ENCODE measurements around the gene PGM1. TPM values are rescaled to one million over a fixed set of nuclear protein-coding genes. Genes with fewer than 3 reads are reported as not detected.

PGM1 gene
- total and polyA plus RNA-seq, 10 of the 15 experiments (the other 5 are each of a cell fraction or from before 2014, with no cell fraction given), result 22.5 to 72.6 (median 50.8) TPM

DNA sequence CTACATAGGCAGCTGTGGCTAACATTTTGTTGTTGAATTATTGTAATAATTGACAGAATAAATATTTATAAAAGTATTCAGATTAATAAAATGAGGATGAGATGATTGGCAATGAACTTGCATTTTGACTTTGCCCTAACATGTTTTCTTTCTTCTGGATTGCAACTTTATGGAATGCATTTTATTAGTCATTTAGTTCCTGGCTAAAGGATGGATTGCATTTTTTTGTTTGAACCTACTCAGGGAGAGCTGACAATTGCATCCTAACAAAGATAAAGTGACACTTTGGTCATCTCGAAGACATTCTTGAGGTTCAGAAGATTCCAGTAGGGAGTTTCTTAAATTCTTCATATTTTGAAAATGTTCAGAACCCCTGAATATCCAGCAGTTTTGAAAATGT, 37.5 kb downstream of the PGM1 start:
- Histone ChIP-seq H3K4me2 (ENCODE audit: control insufficient read depth, insufficient read depth) (no peak overlapping the region), H3K4me3 (no peak overlapping the region), H4K20me1 (ENCODE audit: control insufficient read depth, insufficient read depth) (no peaks in the 10 kb centered on the region), H3K27ac (ENCODE audit: control insufficient read depth, insufficient read depth) (no peak overlapping the region), H3K9ac (ENCODE audit: control insufficient read depth, insufficient read depth, low read length) (no peak overlapping the region), H3K4me1 (ENCODE audit: control insufficient read depth, insufficient read depth, low read length) (no peaks in the 10 kb centered on the region), H3K36me3 (ENCODE audit: control insufficient read depth in 2 of 2, insufficient read depth in 2 of 2, low read length in 1 of 2) (peaks cover 5 to 22% of the 10 kb centered on the region in 2 experiments), H3K79me2 (ENCODE audit: control insufficient read depth, insufficient read depth, low read length) (no peaks in the 10 kb centered on the region; the same call in 1 of the 2 replicates), H3K9me3 (replicated peaks; ENCODE audit: control insufficient read depth, insufficient read depth, low read length) (no peaks in the 10 kb centered on the region), H3K27me3 (replicated peaks in 1 of 2; ENCODE audit: control insufficient read depth in 2 of 2, insufficient read depth in 2 of 2, low read length in 1 of 2) (no peaks in the 10 kb centered on the region), H2AFZ (ENCODE audit: control insufficient read depth, low read depth, low read length) (no peak overlapping the region)
- ChIA-PET SMC1A (ENCODE audit: uncharacterized antibody, unreplicated experiment) (no interaction called here), CTCF (no interaction called here), RAD21 (ENCODE audit: unreplicated experiment) (no interaction called here), POLR2A (no interaction called here)
- ATAC-seq, result no peak
- 100% methylated on average over 1 of the region's 1 CpG for WGBS (ENCODE audit: insufficient coverage, insufficient replicate concordance, low lambda C conversion rate, missing lambda C conversion rate)
- BruUV-seq (replicated peaks), result no TSS peak
- no peak for DNase-seq (ENCODE audit: low read depth, low spot score)
- no peak for TF ChIP-seq NR2F1 (conservative IDR thresholded peaks at IDR 0.05)
- TF ChIP-seq RAD21 (IDR thresholded peaks at IDR 0.05; ENCODE audit: insufficient read depth, low read depth, low read length), result no peak
- in situ Hi-C loops (cut with MboI) (no loop called here), intact Hi-C loops (cut with micrococcal nuclease; ENCODE audit: unreplicated experiment) (no loop called here)
- no peak for FAIRE-seq

DNA sequence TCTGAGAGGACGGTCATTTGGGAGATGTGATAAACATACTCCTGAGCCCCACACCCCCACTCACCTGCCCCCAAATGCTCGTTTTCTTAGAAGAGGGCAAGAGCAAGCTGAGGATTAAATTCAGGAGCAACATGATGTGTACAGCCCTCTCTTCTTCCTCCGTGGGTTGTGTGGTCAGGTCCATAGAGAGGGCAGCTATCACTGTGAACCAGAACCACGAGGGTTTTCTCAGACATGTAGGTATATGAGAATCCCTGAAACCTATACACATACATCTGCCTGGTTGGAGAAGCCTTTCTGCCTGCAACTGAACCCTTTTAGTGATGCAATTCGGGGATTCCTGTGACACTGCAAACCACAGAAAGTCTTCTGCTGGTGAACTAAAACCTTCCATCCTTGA, 38.9 kb downstream of the PGM1 start:
- H4K20me1 ChIP-seq (ENCODE audit: control insufficient read depth, insufficient read depth), result no peaks in the 10 kb centered on the region
- FAIRE-seq, result no peak
- 55% methylated on average over 5 of the region's 5 CpGs for WGBS (ENCODE audit: insufficient coverage, insufficient replicate concordance, low lambda C conversion rate, missing lambda C conversion rate)
- no peaks in the 10 kb centered on the region for H3K9me3 ChIP-seq (replicated peaks; ENCODE audit: control insufficient read depth, insufficient read depth, low read length)
- no peaks in the 10 kb centered on the region for H3K79me2 ChIP-seq (ENCODE audit: control insufficient read depth, insufficient read depth, low read length)
- H3K27ac ChIP-seq (ENCODE audit: control insufficient read depth, insufficient read depth), result no peak overlapping the region
- no peaks in the 10 kb centered on the region for H3K4me1 ChIP-seq (ENCODE audit: control insufficient read depth, insufficient read depth, low read length)
- intact Hi-C loops (cut with micrococcal nuclease; ENCODE audit: unreplicated experiment), result no loop called here
- ChIA-PET POLR2A (no interaction called here), SMC1A (ENCODE audit: uncharacterized antibody, unreplicated experiment) (interaction anchor here (0.9 kb wide), 2 partner anchors 12 to 15 kb away, joined by 3 read pairs; no protein-coding TSS in a partner anchor), CTCF (interaction anchor here (0.7 kb wide), 1 partner anchor 15 kb away, joined by 3 read pairs; no protein-coding TSS in a partner anchor), RAD21 (ENCODE audit: unreplicated experiment) (no interaction called here)
- no peak overlapping the region for H2AFZ ChIP-seq (ENCODE audit: control insufficient read depth, low read depth, low read length)
- no peak overlapping the region for H3K4me3 ChIP-seq
- no TSS peak for BruUV-seq (replicated peaks)
- H3K4me2 ChIP-seq (ENCODE audit: control insufficient read depth, insufficient read depth), result no peak overlapping the region
- peaks cover 7 to 22% of the 10 kb centered on the region in 2 experiments for H3K36me3 ChIP-seq (ENCODE audit: control insufficient read depth in 2 of 2, insufficient read depth in 2 of 2, low read length in 1 of 2)
- no peak for ATAC-seq
- in situ Hi-C loops (cut with MboI), result no loop called here
- H3K9ac ChIP-seq (ENCODE audit: control insufficient read depth, insufficient read depth, low read length), result no peak overlapping the region
- 0 out of 2 replicates have a peak, but pooled peaks have one; percentile 4 for TF ChIP-seq RUNX3 (IDR thresholded peaks at IDR 0.05; ENCODE audit: low read length)
- no peak for TF ChIP-seq IKZF1 (conservative IDR thresholded peaks at IDR 0.05)
- no peaks in the 10 kb centered on the region for H3K27me3 ChIP-seq (replicated peaks in 1 of 2; ENCODE audit: control insufficient read depth in 2 of 2, insufficient read depth in 2 of 2, low read length in 1 of 2)
- no peak for DNase-seq (ENCODE audit: low read depth, low spot score)

Measured in GM12878 (cell line).